ENCODE results near the gene KSR2. TPM values are rescaled to one million over a fixed set of nuclear protein-coding genes. Genes with fewer than 3 reads are reported as not detected.

Gene KSR2
- total and polyA plus RNA-seq, 9 donors, result under 0.01 to 0.15 (median 0.08) TPM; not detected in 4

- Histone ChIP-seq H3K27ac (no peak overlapping the region), H3K4me1 (ENCODE audit: insufficient read depth) (no peaks in the 10 kb centered on the region), H3K9me3 (no peaks in the 10 kb centered on the region), H3K27me3 (no peaks in the 10 kb centered on the region), H3K36me3 (no peaks in the 10 kb centered on the region), H3K4me3 (no peak overlapping the region)
- 64 to 81% (median 77%) methylated on average over 7 of the region's 7 CpGs for WGBS, 3 donors
- intact Hi-C loops (cut with DNase I), result no loop called here
- TF ChIP-seq POLR2A (IDR thresholded peaks at IDR 0.05), result no peak
- no peak for TF ChIP-seq CTCF (IDR thresholded peaks at IDR 0.05)
- no peak for TF ChIP-seq EP300 (IDR thresholded peaks at IDR 0.05)
- DNase-seq, result no peak
These were observed 123.4 kb downstream of the KSR2 start for GRCh38 chr12:117845271-117845904.

GRCh38 chr12:117844114-117844830, 124.5 kb downstream of the KSR2 start:
- DNase-seq, result no peak
- no peaks in the 10 kb centered on the region for H3K36me3 ChIP-seq
- TF ChIP-seq CTCF (IDR thresholded peaks at IDR 0.05) (no peak), POLR2A (IDR thresholded peaks at IDR 0.05) (no peak), EP300 (IDR thresholded peaks at IDR 0.05) (no peak)
- intact Hi-C loops (cut with DNase I), result no loop called here
- 79 to 100% (median 85%) methylated on average over 1 of the region's 1 CpG for WGBS, 3 donors
- no peaks in the 10 kb centered on the region for H3K4me1 ChIP-seq (ENCODE audit: insufficient read depth)
- H3K9me3 ChIP-seq, result no peaks in the 10 kb centered on the region
- H3K27ac ChIP-seq, result no peak overlapping the region
- H3K27me3 ChIP-seq, result no peaks in the 10 kb centered on the region
- H3K4me3 ChIP-seq, result no peak overlapping the region

- Histone ChIP-seq H3K27me3 (no peaks in the 10 kb centered on the region), H3K4me3 (no peak overlapping the region), H3K9me3 (no peaks in the 10 kb centered on the region), H3K36me3 (no peaks in the 10 kb centered on the region), H3K27ac (no peak overlapping the region), H3K4me1 (ENCODE audit: insufficient read depth) (no peaks in the 10 kb centered on the region)
- TF ChIP-seq EP300 (IDR thresholded peaks at IDR 0.05) (no peak), POLR2A (IDR thresholded peaks at IDR 0.05) (no peak), CTCF (IDR thresholded peaks at IDR 0.05) (no peak)
- DNase-seq, result no peak
- intact Hi-C loops (cut with DNase I), result no loop called here
- WGBS, 3 donors, result 47 to 61% (median 58%) methylated on average over 4 of the region's 4 CpGs
These were observed 126.2 kb downstream of the KSR2 start for GRCh38 chr12:117842630-117843029.

- no peak for TF ChIP-seq POLR2A (IDR thresholded peaks at IDR 0.05)
- TF ChIP-seq EP300 (IDR thresholded peaks at IDR 0.05), result no peak
- TF ChIP-seq CTCF (IDR thresholded peaks at IDR 0.05), result no peak
- intact Hi-C loops (cut with DNase I), result no loop called here
- Histone ChIP-seq H3K36me3 (no peaks in the 10 kb centered on the region), H3K9me3 (no peaks in the 10 kb centered on the region), H3K4me1 (ENCODE audit: insufficient read depth) (no peaks in the 10 kb centered on the region), H3K27ac (no peak overlapping the region), H3K4me3 (no peak overlapping the region), H3K27me3 (no peaks in the 10 kb centered on the region)
- DNase-seq, result no peak
- WGBS, 3 donors, result 79 to 90% (median 86%) methylated on average over 2 of the region's 2 CpGs
These were observed 126.6 kb downstream of the KSR2 start for GRCh38 chr12:117842220-117842619.

Data from ovary (tissue), 9 donors.